GM12864 (cell line): ENCODE data around the gene TMEM229A.
"Not testable (repeated sequence)": the region's sequence is repeated elsewhere in the genome, so short reads cannot be mapped to it uniquely, and the experiment has no call there.

Experiments
- DNase-seq: peaks from one replicate; pipeline ENCODE4 v3.0.0-alpha.2; 2011; ENCODE audit warnings: low read depth
- H3K4me3 ChIP-seq: 2 replicates; pipeline ENCODE4 v1.5.1; 2011; ENCODE audit warnings: mild to moderate bottlenecking, low read depth, low read length, control low read depth
- TF ChIP-seq, protein P1 (sequence below): IDR thresholded peaks from 2 replicates; pipeline ENCODE4 v1.5.1; 2011; ENCODE audit warnings: low read depth, mild to moderate bottlenecking, moderate library complexity, low read length, control low read depth, inconsistent platforms; ENCODE audit errors: missing control alignments

Gene TMEM229A

DNA sequence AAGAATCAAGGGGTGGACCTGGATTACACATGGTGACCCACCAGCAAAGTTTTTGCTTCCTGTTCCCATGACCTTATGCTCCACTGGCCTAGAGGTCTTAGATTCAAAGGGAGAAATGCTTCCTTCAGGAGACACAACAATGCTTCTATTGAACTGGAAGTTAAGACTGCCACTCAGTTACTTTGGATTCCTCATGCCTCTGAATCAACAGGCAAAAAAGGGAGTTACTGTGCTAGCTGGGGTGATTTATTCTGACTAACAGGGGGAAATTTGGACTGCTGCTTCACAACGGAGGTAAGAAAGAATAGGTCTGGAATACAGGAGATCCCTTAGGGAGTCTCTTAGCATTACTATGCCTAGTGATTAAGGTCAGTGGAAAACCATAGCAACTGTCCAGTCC lies 10.3 kb downstream of the TMEM229A start:
- TF ChIP-seq, protein P1, sequence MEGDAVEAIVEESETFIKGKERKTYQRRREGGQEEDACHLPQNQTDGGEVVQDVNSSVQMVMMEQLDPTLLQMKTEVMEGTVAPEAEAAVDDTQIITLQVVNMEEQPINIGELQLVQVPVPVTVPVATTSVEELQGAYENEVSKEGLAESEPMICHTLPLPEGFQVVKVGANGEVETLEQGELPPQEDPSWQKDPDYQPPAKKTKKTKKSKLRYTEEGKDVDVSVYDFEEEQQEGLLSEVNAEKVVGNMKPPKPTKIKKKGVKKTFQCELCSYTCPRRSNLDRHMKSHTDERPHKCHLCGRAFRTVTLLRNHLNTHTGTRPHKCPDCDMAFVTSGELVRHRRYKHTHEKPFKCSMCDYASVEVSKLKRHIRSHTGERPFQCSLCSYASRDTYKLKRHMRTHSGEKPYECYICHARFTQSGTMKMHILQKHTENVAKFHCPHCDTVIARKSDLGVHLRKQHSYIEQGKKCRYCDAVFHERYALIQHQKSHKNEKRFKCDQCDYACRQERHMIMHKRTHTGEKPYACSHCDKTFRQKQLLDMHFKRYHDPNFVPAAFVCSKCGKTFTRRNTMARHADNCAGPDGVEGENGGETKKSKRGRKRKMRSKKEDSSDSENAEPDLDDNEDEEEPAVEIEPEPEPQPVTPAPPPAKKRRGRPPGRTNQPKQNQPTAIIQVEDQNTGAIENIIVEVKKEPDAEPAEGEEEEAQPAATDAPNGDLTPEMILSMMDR: no peak
- no peak for DNase-seq
- no peak overlapping the region for H3K4me3 ChIP-seq

DNA sequence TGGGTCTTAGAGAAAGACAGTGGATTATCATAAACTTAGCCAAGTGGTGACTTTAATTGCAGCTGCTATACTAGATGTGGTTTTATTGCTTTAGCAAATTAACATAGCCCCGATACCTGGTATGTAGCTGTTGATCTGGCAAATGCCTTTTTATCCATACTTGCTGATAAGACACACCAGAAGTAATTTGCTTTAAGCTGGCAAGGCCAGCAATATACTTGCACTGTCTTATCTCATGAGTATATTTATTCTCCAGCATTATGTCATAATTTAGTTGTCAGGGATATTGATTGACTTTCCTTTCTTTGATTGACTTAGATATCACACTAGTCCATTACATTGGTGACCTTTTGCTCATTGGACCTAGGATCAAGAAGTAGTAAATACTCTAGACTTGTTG lies 12.8 kb downstream of the TMEM229A start:
- TF ChIP-seq, protein P1: no peak
- H3K4me3 ChIP-seq: no peak overlapping the region
- no peak for DNase-seq

DNA sequence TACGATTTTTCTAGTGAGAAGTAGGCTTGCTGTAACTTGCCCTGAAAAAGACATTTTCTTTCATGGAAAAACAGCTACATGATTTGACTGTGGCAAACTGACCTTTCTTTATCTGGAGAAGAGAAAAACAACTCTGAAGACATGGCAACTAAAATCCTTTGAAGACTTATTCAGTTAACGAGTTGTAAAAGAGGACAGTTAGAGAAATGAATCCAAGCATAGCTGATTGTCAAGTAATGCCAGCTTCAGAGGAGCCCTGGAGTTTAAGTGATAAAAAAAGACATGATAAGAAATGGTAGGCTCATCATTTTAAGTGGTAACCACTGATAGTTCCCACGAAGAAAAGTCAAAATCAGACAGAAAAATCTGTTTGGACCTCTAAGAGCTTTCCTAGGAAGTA lies 19.6 kb downstream of the TMEM229A start:
- TF ChIP-seq, protein P1: no peak
- H3K4me3 ChIP-seq: no peak overlapping the region
- no peak for DNase-seq

DNA sequence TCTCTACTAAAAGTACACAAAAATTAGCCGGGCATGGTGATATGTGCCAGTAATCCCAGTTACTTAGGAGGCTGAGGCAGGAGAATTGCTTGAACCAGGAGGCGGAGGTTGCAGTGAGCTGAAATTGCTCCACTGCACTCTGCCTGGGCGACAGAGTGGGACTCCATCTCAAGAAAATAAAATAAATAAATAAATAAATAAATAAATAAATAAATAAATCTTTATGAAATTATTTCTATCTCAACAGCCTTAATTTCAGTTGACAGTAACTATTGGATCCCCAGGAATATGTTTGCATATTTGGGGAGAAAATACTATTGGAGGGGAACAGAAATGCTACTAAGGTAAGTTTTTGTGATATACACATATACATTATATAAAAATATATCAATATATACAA lies 20.0 kb downstream of the TMEM229A start:
- no peak overlapping the region for H3K4me3 ChIP-seq
- DNase-seq: no peak
- TF ChIP-seq, protein P1: no peak

DNA sequence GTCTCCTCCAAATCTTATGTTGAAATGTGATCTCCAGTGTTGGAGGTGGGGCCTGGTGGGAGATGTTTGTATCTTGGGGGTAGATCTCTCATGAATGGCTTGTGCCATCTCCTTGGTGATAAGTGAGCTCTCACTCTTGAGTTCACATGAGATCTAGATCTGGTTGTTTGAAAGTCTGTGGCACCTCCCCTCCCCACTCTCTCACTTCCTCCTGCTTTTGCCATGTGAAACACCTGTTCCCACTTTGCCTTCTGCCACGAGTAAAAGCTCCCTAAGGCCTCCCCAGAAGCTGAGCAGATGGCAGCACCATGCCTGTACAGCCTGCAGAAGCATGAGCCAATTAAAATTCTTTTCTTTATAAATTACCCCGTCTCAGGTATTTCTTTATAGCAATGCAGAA lies 23.5 kb downstream of the TMEM229A start:
- DNase-seq: no peak
- TF ChIP-seq, protein P1: no peak
- no peak overlapping the region for H3K4me3 ChIP-seq

DNA sequence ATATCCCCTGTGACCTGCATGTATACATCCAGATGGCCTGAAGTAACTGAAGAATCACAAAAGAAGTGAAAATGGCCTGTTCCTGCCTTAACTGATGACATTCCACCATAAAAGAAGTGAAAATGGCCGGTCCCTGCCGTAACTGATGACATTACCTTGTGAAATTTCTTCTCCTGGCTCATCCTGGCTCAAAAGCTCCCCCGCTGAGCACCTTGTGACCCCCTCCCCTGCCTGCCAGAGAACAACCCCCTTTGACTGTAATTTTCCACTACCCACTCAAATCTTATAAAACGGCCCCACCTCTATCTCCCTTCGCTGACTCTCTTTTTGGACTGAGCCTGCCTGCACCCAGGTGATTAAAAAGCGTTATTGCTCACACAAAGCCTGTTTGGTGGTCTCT lies 24.6 kb downstream of the TMEM229A start:
- H3K4me3 ChIP-seq, DNase-seq: not testable (repeated sequence)

DNA sequence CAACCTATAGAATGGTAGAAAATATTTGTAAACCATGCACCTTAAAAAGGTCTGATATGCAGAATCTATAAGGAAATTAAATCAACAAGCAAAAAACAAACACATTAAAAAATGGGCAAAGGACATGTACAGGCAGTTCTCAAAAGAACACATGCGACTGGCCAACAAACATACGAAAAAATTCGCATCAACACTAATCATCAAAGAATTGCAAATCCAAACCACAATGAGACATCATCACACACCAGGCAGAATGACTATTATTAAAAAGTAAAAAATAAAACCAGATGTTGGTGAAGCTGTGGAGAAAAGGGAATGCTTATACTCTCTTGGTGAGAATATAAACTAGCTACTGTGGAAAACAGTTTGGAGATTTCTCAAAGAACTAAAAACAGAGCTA lies 33.2 kb downstream of the TMEM229A start:
- H3K4me3 ChIP-seq: no peak overlapping the region
- TF ChIP-seq, protein P1: no peak
- DNase-seq: no peak

DNA sequence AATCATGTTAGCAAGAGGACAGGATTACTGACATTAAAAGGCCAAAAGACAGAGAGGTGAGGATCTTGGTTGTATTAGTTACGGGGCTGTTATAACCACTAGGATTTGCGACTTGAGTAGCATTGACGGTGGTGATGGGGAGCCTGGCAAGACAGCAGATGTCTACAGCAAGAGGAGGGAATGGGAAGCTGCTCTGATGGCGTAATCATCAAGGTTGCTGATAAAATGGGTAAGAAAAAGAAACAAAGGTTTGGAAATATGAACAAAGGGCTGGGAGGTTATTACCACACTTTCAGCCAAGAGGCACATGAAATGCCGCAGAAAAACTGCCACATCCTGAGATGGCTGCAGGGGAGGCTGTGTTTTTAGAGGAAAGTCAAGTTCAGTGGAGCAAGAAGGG lies 33.9 kb downstream of the TMEM229A start:
- TF ChIP-seq, protein P1: no peak
- DNase-seq: no peak
- no peak overlapping the region for H3K4me3 ChIP-seq
